Endothelial cell of umbilical vein (primary cell): Measurements from ENCODE around the gene POLR2J.
"Not testable (repeated sequence)": the region's sequence is repeated elsewhere in the genome, so short reads cannot be mapped to it uniquely, and the experiment has no call there.

Experiments
- CTCF ChIP-seq, 2 donors: IDR thresholded peaks; 1 replicate in 1 of 2; 2 replicates in 1 of 2; pipeline ENCODE4 v1.5.1; 2011; ENCODE audit warnings: low read length in 2 of 2, mild to moderate bottlenecking in 2 of 2, moderate library complexity in 2 of 2, control low read depth in 1 of 2, inconsistent platforms in 1 of 2, low read depth in 1 of 2; ENCODE audit not compliant: insufficient read depth in 1 of 2; ENCODE audit errors: extremely low read depth in 1 of 2
- EZH2 ChIP-seq: IDR thresholded peaks from 2 replicates; pipeline ENCODE4 v1.6.1; 2012; ENCODE audit warnings: borderline replicate concordance, low read depth, mild to moderate bottlenecking, moderate library complexity, low read length, inconsistent platforms; ENCODE audit not compliant: severe bottlenecking
- FOS ChIP-seq: IDR thresholded peaks from 2 replicates; pipeline ENCODE4 v1.6.1; 2011; ENCODE audit warnings: mild to moderate bottlenecking, low read length, moderate library complexity, borderline replicate concordance; ENCODE audit not compliant: insufficient read depth
- GATA2 ChIP-seq: IDR thresholded peaks from 2 replicates; pipeline ENCODE4 v1.7.0; 2011; ENCODE audit warnings: low read depth, mild to moderate bottlenecking, moderate library complexity, mixed read lengths, low read length; ENCODE audit not compliant: insufficient read length, insufficient read depth
- JUN ChIP-seq: IDR thresholded peaks from 2 replicates; pipeline ENCODE4 v1.6.1; 2011; ENCODE audit warnings: borderline replicate concordance, low read depth; ENCODE audit not compliant: insufficient read length, insufficient read depth
- MAX ChIP-seq: IDR thresholded peaks from 2 replicates; pipeline ENCODE4 v1.6.1; 2011; ENCODE audit not compliant: insufficient read depth, insufficient read length
- POLR2A ChIP-seq: IDR thresholded peaks from 2 replicates; pipeline ENCODE4 v1.6.1; 2012; ENCODE audit warnings: low read depth, mild to moderate bottlenecking, control low read depth, low read length
- POLR2AphosphoS5 ChIP-seq: IDR thresholded peaks from 2 replicates; pipeline ENCODE4 v1.6.1; 2012; ENCODE audit warnings: low read depth, mild to moderate bottlenecking, control low read depth, low read length, moderate library complexity; ENCODE audit not compliant: insufficient read depth

GRCh38 chr7:102503141-102503540 lies 24.4 kb upstream of the POLR2J start:
- TF ChIP-seq CTCF (IDR thresholded peaks at IDR 0.05; ENCODE audit: extremely low read depth in 1 of 2, insufficient read depth in 1 of 2, low read depth in 1 of 2, low read length in 2 of 2); POLR2A; MAX; FOS; POLR2AphosphoS5; GATA2; EZH2; JUN: not testable (repeated sequence)
